ENCODE data around the gene PRND.

DNA sequence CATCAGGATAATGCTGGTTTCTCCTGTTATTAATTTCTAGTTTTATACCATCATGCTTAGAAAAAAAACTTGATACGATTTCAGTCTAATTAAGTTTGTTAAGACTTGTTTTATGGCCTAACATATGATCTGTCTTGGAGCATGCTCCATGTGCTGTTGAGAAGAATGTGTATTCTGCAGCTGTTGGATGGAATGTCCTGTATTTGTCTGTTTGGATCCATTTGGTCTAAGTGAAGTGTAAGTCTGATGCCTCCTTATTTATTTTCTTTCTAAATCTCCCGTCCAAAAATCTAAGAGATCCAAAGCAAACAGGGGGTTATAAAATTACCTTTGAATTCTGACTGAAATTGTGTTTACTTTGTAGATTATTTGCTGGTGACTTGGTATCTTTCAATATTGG is 30.0 kb upstream of the PRND start:
- TF ChIP-seq POLR2A (IDR thresholded peaks at IDR 0.05), result no peak
- TF ChIP-seq, protein P1, sequence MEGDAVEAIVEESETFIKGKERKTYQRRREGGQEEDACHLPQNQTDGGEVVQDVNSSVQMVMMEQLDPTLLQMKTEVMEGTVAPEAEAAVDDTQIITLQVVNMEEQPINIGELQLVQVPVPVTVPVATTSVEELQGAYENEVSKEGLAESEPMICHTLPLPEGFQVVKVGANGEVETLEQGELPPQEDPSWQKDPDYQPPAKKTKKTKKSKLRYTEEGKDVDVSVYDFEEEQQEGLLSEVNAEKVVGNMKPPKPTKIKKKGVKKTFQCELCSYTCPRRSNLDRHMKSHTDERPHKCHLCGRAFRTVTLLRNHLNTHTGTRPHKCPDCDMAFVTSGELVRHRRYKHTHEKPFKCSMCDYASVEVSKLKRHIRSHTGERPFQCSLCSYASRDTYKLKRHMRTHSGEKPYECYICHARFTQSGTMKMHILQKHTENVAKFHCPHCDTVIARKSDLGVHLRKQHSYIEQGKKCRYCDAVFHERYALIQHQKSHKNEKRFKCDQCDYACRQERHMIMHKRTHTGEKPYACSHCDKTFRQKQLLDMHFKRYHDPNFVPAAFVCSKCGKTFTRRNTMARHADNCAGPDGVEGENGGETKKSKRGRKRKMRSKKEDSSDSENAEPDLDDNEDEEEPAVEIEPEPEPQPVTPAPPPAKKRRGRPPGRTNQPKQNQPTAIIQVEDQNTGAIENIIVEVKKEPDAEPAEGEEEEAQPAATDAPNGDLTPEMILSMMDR (IDR thresholded peaks at IDR 0.05), result no peak
